Cardiac fibroblast (primary cell): ENCODE data around the gene SMIM27.
"Not testable (repeated sequence)": the region's sequence is repeated elsewhere in the genome, so short reads cannot be mapped to it uniquely, and the experiment has no call there.

ENCODE experiments used
- DNase-seq, 2 donors: peaks; one replicate each; pipeline versions ENCODE4 v3.0.0 to v3.0.0-alpha.2; 2010; ENCODE audit warnings: low read depth in 2 of 2
- H3K4me3 ChIP-seq, 2 donors: replicated peaks in 1 of 2; 1 replicate in 1 of 2; 2 replicates in 1 of 2; pipeline ENCODE4 v1.5.1; 2011; ENCODE audit warnings: low read depth in 2 of 2, low read length in 2 of 2, mild to moderate bottlenecking in 2 of 2, moderate library complexity in 1 of 2
- CTCF ChIP-seq: IDR thresholded peaks from one replicate; pipeline ENCODE4 v1.5.1; 2011; ENCODE audit warnings: low read depth, mild to moderate bottlenecking, low read length, inconsistent platforms

Gene SMIM27

DNA sequence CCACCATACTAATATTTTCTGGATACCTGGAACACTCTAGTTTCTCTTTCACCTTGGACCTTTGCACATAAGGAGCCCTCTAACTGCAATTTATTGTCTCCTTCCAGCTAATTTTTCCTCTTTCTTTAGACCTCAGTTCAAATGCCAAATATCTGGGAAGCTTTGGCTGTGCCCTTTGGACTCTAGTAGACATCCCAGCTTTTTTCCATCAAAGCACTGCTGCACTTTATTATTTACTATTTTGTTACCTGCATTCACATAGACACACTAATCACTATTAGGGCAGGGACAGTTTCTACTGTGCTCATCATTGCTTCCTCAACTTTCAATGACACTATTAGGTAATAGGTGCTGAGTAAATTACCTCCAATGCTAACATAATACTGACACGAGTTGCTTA lies 28.2 kb upstream of the SMIM27 start:
- DNase-seq = no peak
- H3K4me3 ChIP-seq = no peak overlapping the region
- TF ChIP-seq CTCF = no peak

DNA sequence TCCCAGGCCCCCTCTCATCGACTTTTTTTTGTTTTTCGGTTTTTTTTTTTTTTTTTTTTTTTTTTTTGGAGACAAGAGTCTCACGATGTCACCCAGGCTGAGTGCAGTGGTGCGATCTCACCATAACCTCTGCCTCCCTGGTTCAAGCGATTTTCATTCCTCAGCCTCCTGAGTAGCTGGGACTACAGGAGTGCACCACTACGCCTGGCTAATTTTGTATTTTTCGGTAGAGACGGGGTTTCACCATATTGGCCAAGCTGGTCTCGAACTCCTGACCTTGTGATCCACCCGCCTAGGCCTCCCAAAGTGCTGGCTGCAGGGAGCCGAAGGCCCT lies 27.6 kb upstream of the SMIM27 start:
- H3K4me3 ChIP-seq = peak overlapping the region in 1 of 2 donors; percentile 69

GRCh38 chr9:32524892-32525708 lies 27.0 kb upstream of the SMIM27 start:
- DNase-seq = peak; percentile 26 to 47
- no peak for TF ChIP-seq CTCF
- H3K4me3 ChIP-seq = peak overlapping the region; percentile 67 to 69

More for the DNA sequence above, 27.6 kb upstream of the SMIM27 start:
- DNase-seq = not testable (repeated sequence)

DNA sequence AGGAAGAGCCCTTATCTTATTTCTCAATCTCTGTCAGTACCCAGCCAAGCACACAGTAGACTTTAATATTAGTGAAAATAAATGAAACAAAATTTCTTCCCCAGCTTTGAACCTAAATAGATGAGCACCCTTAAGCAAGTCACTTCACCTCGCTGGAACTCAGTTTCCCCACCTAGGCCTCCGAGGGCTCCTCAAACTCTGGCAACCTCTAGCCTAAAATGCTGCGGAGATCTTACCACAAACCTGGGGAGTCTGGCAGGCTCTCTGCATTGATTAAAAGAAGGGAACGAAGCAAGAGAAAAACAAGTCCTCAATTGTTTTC lies 26.5 kb upstream of the SMIM27 start:
- no peak for DNase-seq
- TF ChIP-seq CTCF = no peak
- peak overlapping the region; percentile 67 to 69 for H3K4me3 ChIP-seq

- TF ChIP-seq CTCF = peak; percentile 51
- peak; percentile 94 to 95 for DNase-seq
- H3K4me3 ChIP-seq = peak within 1 kb of the TSS; percentile 67 to 69
These were observed 26.0 kb upstream of the SMIM27 start, which contains the start of gene RIGI for GRCh38 chr9:32526041-32526706. TSS of gene RIGI (minus strand) at chr9:32526196. CDS start at chr9:32526166, 30 bp downstream.

DNA sequence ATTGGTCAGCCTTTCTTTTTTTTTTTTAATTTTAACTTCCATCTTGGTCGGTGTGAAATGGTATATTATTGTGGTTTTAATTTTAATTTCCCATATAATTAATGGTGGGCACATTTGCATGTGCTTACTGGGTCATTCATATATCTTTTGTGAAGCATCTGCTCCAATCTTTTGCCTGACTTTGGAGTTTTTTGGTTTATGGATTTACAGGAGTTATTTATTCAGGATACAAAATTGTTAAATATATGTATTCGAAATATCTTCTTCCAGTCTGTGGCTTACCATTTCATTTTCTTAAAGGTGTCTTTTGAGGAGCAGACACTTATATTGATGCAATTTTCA lies 25.4 kb upstream of the SMIM27 start:
- peak overlapping the region; percentile 67 to 69 for H3K4me3 ChIP-seq
- no peak for TF ChIP-seq CTCF
- DNase-seq = no peak

DNA sequence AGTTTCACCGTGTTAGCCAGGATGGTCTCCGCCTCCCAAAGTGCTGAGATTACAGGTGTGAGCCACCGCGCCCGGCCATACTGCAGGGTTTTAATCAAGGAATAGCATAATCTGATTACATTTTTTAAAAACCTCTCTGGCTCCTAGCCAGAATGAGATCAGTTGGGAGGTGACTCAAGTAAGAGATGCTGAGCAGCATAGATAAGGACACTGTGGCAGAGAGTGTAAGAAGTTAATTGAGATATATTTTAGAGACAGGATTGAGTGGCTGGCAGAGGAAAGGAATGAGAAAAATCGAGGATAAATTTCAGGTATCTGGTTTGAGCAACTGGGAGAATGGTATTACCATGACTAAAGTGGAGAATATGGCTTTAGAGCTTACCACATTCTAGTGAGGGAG lies 18.8 kb upstream of the SMIM27 start:
- DNase-seq = no peak
- no peak overlapping the region for H3K4me3 ChIP-seq
- no peak for TF ChIP-seq CTCF
